ENCODE data around the gene CD1C.
"Not testable (repeated sequence)": the region's sequence is repeated elsewhere in the genome, so short reads cannot be mapped to it uniquely, and the experiment has no call there.

The CD1C gene

GRCh38 chr1:158272681-158273080 lies 17.0 kb upstream of the CD1C start:
- no peaks in the 10 kb centered on the region for H3K9me3 ChIP-seq (ENCODE audit: severe bottlenecking)
- ATAC-seq (ENCODE audit: low read depth) (no peak), DNase-seq (ENCODE audit: low spot score) (no peak)
- no peak for TF ChIP-seq CTCF (IDR thresholded peaks at IDR 0.05; ENCODE audit: poor library complexity, severe bottlenecking)
- H3K4me1 ChIP-seq (ENCODE audit: insufficient read depth, poor library complexity, severe bottlenecking): no peaks in the 10 kb centered on the region
- no peaks in the 10 kb centered on the region for H3K36me3 ChIP-seq (ENCODE audit: low read depth)
- no peaks in the 10 kb centered on the region for H3K27me3 ChIP-seq (ENCODE audit: insufficient read depth, poor library complexity, severe bottlenecking)
- H3K27ac ChIP-seq (ENCODE audit: poor library complexity, severe bottlenecking): no peak overlapping the region
- H3K4me3 ChIP-seq (ENCODE audit: severe bottlenecking): no peak overlapping the region

- ATAC-seq (ENCODE audit: low read depth) (no peak), DNase-seq (ENCODE audit: low spot score) (no peak)
- Histone ChIP-seq H3K9me3 (ENCODE audit: severe bottlenecking) (no peaks in the 10 kb centered on the region), H3K36me3 (ENCODE audit: low read depth) (no peaks in the 10 kb centered on the region), H3K27me3 (ENCODE audit: insufficient read depth, poor library complexity, severe bottlenecking) (no peaks in the 10 kb centered on the region), H3K4me1 (ENCODE audit: insufficient read depth, poor library complexity, severe bottlenecking) (no peaks in the 10 kb centered on the region), H3K4me3 (ENCODE audit: severe bottlenecking) (no peak overlapping the region), H3K27ac (ENCODE audit: poor library complexity, severe bottlenecking) (no peak overlapping the region)
- no peak for TF ChIP-seq CTCF (IDR thresholded peaks at IDR 0.05; ENCODE audit: poor library complexity, severe bottlenecking)
Measured at GRCh38 chr1:158274797-158275196, 14.9 kb upstream of the CD1C start.

GRCh38 chr1:158282421-158282820 lies 7.3 kb upstream of the CD1C start:
- not testable (repeated sequence) for H3K36me3 ChIP-seq (ENCODE audit: low read depth); DNase-seq (ENCODE audit: low spot score); H3K27me3 ChIP-seq (ENCODE audit: insufficient read depth, poor library complexity, severe bottlenecking); H3K27ac ChIP-seq (ENCODE audit: poor library complexity, severe bottlenecking); H3K9me3 ChIP-seq (ENCODE audit: severe bottlenecking); ATAC-seq (ENCODE audit: low read depth); H3K4me1 ChIP-seq (ENCODE audit: insufficient read depth, poor library complexity, severe bottlenecking); H3K4me3 ChIP-seq (ENCODE audit: severe bottlenecking)

- Histone ChIP-seq H3K36me3 (ENCODE audit: low read depth) (no peaks in the 10 kb centered on the region), H3K27me3 (ENCODE audit: insufficient read depth, poor library complexity, severe bottlenecking) (no peaks in the 10 kb centered on the region), H3K27ac (ENCODE audit: poor library complexity, severe bottlenecking) (no peak overlapping the region), H3K4me3 (ENCODE audit: severe bottlenecking) (no peak overlapping the region), H3K4me1 (ENCODE audit: insufficient read depth, poor library complexity, severe bottlenecking) (no peaks in the 10 kb centered on the region), H3K9me3 (ENCODE audit: severe bottlenecking) (no peaks in the 10 kb centered on the region)
- TF ChIP-seq CTCF (IDR thresholded peaks at IDR 0.05; ENCODE audit: poor library complexity, severe bottlenecking): no peak
- DNase-seq (ENCODE audit: low spot score) (no peak), ATAC-seq (ENCODE audit: low read depth) (no peak)
Measured at GRCh38 chr1:158283965-158284364, 5.8 kb upstream of the CD1C start.

- Histone ChIP-seq H3K4me3 (ENCODE audit: severe bottlenecking) (no peak overlapping the region), H3K27ac (ENCODE audit: poor library complexity, severe bottlenecking) (no peak overlapping the region)
Measured at GRCh38 chr1:158285756-158286241, 3.9 kb upstream of the CD1C start.

More at GRCh38 chr1:158285756-158286241, 3.9 kb upstream of the CD1C start:
- ATAC-seq (ENCODE audit: low read depth) (no peak), DNase-seq (ENCODE audit: low spot score) (no peak)
- TF ChIP-seq CTCF (IDR thresholded peaks at IDR 0.05; ENCODE audit: poor library complexity, severe bottlenecking): no peak
- Histone ChIP-seq H3K9me3 (ENCODE audit: severe bottlenecking) (no peaks in the 10 kb centered on the region), H3K4me1 (ENCODE audit: insufficient read depth, poor library complexity, severe bottlenecking) (no peaks in the 10 kb centered on the region), H3K27me3 (ENCODE audit: insufficient read depth, poor library complexity, severe bottlenecking) (no peaks in the 10 kb centered on the region), H3K36me3 (ENCODE audit: low read depth) (no peaks in the 10 kb centered on the region)
